Stimulated activated CD8-positive, alpha-beta memory T cell treated with anti-CD3 and anti-CD28 coated beads, Interleukin-12 subunit alpha, Interleukin-12 subunit beta, amount 100 ng/mL, for 1 hour (primary cell): ENCODE measurements around the gene EXOC3L1.

ENCODE experiments used
- DNase-seq: peaks from one replicate; pipeline ENCODE4 v3.0.0-alpha.2; 2020; ENCODE audit warnings: low read depth

Gene EXOC3L1

GRCh38 chr16:67147437-67148140 lies 42.3 kb downstream of the EXOC3L1 start:
- no peak for DNase-seq

- DNase-seq = no peak
Observed at GRCh38 chr16:67146523-67147357, 43.2 kb downstream of the EXOC3L1 start.

GRCh38 chr16:67145746-67146145 lies 44.2 kb downstream of the EXOC3L1 start:
- DNase-seq = no peak

- no peak for DNase-seq
Observed at GRCh38 chr16:67144943-67145342, 45.0 kb downstream of the EXOC3L1 start.

GRCh38 chr16:67142342-67142741 lies 47.6 kb downstream of the EXOC3L1 start:
- DNase-seq = no peak

GRCh38 chr16:67141391-67141790 lies 48.5 kb downstream of the EXOC3L1 start:
- no peak for DNase-seq

- no peak for DNase-seq
Observed at GRCh38 chr16:67137605-67138004, 52.3 kb downstream of the EXOC3L1 start.
